Measurements from ENCODE around the gene PRAC2. TPM values are rescaled to one million over a fixed set of nuclear protein-coding genes. Genes with fewer than 3 reads are reported as not detected.

Gene PRAC2
- total RNA-seq, 2 donors from 2014 or later = not detected

GRCh38 chr17:48757524-48757961 is 34.6 kb downstream of the PRAC2 start:
- Histone ChIP-seq H3K9me3 (no peaks in the 10 kb centered on the region), H3K27ac (no peak overlapping the region), H3K4me3 (no peak overlapping the region), H3K36me3 (replicated peaks in 1 of 2; ENCODE audit: insufficient read depth in 1 of 2, low read depth in 2 of 2) (no peaks in the 10 kb centered on the region), H3K4me1 (peaks cover 17% of the 10 kb centered on the region), H3K27me3 (peaks cover 0 to 30% of the 10 kb centered on the region in 2 donors)
- 48 to 54% methylated on average over 2 of the region's 2 CpGs for WGBS, 2 donors
- ATAC-seq = no peak
- no peak for TF ChIP-seq CTCF (IDR thresholded peaks at IDR 0.05)
- no peak for TF ChIP-seq POLR2A (IDR thresholded peaks at IDR 0.05)
- DNase-seq = no peak
- intact Hi-C loops (cut with DNase I) = no loop called here

- Histone ChIP-seq H3K4me3 (no peak overlapping the region), H3K4me1 (peaks cover 11% of the 10 kb centered on the region), H3K27me3 (peaks cover 0 to 15% of the 10 kb centered on the region in 2 donors), H3K36me3 (replicated peaks in 1 of 2; ENCODE audit: insufficient read depth in 1 of 2, low read depth in 2 of 2) (no peaks in the 10 kb centered on the region), H3K27ac (no peak overlapping the region), H3K9me3 (no peaks in the 10 kb centered on the region)
- DNase-seq = no peak
- intact Hi-C loops (cut with DNase I) = no loop called here
- ATAC-seq = no peak
- TF ChIP-seq CTCF (IDR thresholded peaks at IDR 0.05) (no peak), POLR2A (IDR thresholded peaks at IDR 0.05) (no peak)
Observed at GRCh38 chr17:48759288-48759687, 36.3 kb downstream of the PRAC2 start.

GRCh38 chr17:48760411-48760810 is 37.4 kb downstream of the PRAC2 start:
- H3K27ac ChIP-seq = no peak overlapping the region
- intact Hi-C loops (cut with DNase I) = no loop called here
- 26 to 36% methylated on average over 4 of the region's 4 CpGs for WGBS, 2 donors
- peaks cover 0 to 3% of the 10 kb centered on the region in 2 donors for H3K27me3 ChIP-seq
- no peak for ATAC-seq
- no peak overlapping the region for H3K4me3 ChIP-seq
- no peaks in the 10 kb centered on the region for H3K36me3 ChIP-seq (replicated peaks in 1 of 2; ENCODE audit: insufficient read depth in 1 of 2, low read depth in 2 of 2)
- peaks cover under 1% of the 10 kb centered on the region for H3K4me1 ChIP-seq
- no peak for TF ChIP-seq CTCF (IDR thresholded peaks at IDR 0.05)
- no peak for TF ChIP-seq POLR2A (IDR thresholded peaks at IDR 0.05)
- H3K9me3 ChIP-seq = no peaks in the 10 kb centered on the region
- no peak for DNase-seq

- Histone ChIP-seq H3K9me3 (no peaks in the 10 kb centered on the region), H3K27me3 (peaks cover 0 to 3% of the 10 kb centered on the region in 2 donors), H3K4me1 (no peaks in the 10 kb centered on the region), H3K4me3 (no peak overlapping the region), H3K36me3 (replicated peaks in 1 of 2; ENCODE audit: insufficient read depth in 1 of 2, low read depth in 2 of 2) (no peaks in the 10 kb centered on the region), H3K27ac (no peak overlapping the region)
- ATAC-seq (no peak), DNase-seq (no peak)
- WGBS, 2 donors = 64 to 65% methylated on average over 6 of the region's 6 CpGs
- intact Hi-C loops (cut with DNase I) = no loop called here
- no peak for TF ChIP-seq CTCF (IDR thresholded peaks at IDR 0.05)
- TF ChIP-seq POLR2A (IDR thresholded peaks at IDR 0.05) = no peak
Observed at GRCh38 chr17:48761114-48761513, 38.1 kb downstream of the PRAC2 start.

GRCh38 chr17:48767263-48767774 is 44.3 kb downstream of the PRAC2 start:
- Histone ChIP-seq H3K27ac (no peak overlapping the region), H3K4me1 (no peaks in the 10 kb centered on the region), H3K36me3 (replicated peaks in 1 of 2; ENCODE audit: insufficient read depth in 1 of 2, low read depth in 2 of 2) (no peaks in the 10 kb centered on the region), H3K27me3 (no peaks in the 10 kb centered on the region), H3K4me3 (no peak overlapping the region), H3K9me3 (no peaks in the 10 kb centered on the region)
- intact Hi-C loops (cut with DNase I) = no loop called here
- TF ChIP-seq CTCF (IDR thresholded peaks at IDR 0.05) = no peak
- TF ChIP-seq POLR2A (IDR thresholded peaks at IDR 0.05) = no peak
- WGBS, 2 donors = 62 to 68% methylated on average over 4 of the region's 4 CpGs
- DNase-seq (no peak), ATAC-seq (no peak)

Measured in body of pancreas (tissue), 4 donors.